ENCODE results near the gene HOTAIR. TPM values are rescaled to one million over a fixed set of nuclear protein-coding genes. Genes with fewer than 3 reads are reported as not detected.
A peak's percentile ranks its signal among the peaks of the same experiment; 100 is the strongest.

HOTAIR gene
- total RNA-seq, 1 experiment from 2014 or later, result not detected

DNA sequence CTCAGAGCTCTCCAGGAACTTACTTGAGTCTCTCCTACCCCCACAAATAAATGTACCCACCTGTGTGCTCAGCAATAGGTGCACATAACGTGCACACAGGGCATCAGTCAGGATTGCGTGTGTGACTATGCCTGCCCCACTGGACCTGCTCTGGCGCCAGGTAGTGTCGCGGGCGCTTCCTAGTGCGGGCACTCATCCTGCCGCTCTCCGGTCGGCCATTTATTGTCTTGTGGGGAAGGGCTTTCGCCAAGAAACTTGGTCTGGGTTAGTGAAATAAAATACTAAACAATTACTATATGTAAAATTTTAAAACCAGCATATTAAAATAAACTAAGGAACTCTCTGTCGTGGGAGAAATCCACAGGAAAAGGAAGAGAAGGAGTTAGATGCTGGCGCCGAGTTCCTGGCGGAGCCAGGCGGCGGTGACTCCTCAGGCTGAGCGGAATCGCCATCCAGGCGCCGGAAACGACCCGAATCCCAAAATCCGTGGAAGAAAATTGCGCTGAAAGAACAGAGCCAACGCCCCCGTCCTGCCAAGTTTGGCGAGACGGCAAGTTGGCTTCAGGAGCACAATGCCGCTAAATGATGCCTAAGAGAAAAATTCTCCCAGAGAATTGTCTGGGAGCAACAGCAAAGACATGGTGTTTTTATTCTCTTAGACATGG, 44.0 kb downstream of the HOTAIR start:
- H3K9me3 Mint-ChIP-seq, result no peaks in the 10 kb centered on the region
- no peak overlapping the region for H3K27ac Mint-ChIP-seq
- ATAC-seq (no peak; the same call in 1 of the 2 replicates), DNase-seq (ENCODE audit: low spot score) (peak; percentile 38)
- H3K36me3 Mint-ChIP-seq, result no peaks in the 10 kb centered on the region
- ChIA-PET CTCF (no interaction called here), POLR2A (no interaction called here)
- TF ChIP-seq, protein P1, sequence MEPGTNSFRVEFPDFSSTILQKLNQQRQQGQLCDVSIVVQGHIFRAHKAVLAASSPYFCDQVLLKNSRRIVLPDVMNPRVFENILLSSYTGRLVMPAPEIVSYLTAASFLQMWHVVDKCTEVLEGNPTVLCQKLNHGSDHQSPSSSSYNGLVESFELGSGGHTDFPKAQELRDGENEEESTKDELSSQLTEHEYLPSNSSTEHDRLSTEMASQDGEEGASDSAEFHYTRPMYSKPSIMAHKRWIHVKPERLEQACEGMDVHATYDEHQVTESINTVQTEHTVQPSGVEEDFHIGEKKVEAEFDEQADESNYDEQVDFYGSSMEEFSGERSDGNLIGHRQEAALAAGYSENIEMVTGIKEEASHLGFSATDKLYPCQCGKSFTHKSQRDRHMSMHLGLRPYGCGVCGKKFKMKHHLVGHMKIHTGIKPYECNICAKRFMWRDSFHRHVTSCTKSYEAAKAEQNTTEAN (CRISPR knock-in tag; IDR thresholded peaks at IDR 0.05), result no peak
- TF ChIP-seq, protein P2, sequence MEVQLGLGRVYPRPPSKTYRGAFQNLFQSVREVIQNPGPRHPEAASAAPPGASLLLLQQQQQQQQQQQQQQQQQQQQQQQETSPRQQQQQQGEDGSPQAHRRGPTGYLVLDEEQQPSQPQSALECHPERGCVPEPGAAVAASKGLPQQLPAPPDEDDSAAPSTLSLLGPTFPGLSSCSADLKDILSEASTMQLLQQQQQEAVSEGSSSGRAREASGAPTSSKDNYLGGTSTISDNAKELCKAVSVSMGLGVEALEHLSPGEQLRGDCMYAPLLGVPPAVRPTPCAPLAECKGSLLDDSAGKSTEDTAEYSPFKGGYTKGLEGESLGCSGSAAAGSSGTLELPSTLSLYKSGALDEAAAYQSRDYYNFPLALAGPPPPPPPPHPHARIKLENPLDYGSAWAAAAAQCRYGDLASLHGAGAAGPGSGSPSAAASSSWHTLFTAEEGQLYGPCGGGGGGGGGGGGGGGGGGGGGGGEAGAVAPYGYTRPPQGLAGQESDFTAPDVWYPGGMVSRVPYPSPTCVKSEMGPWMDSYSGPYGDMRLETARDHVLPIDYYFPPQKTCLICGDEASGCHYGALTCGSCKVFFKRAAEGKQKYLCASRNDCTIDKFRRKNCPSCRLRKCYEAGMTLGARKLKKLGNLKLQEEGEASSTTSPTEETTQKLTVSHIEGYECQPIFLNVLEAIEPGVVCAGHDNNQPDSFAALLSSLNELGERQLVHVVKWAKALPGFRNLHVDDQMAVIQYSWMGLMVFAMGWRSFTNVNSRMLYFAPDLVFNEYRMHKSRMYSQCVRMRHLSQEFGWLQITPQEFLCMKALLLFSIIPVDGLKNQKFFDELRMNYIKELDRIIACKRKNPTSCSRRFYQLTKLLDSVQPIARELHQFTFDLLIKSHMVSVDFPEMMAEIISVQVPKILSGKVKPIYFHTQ (CRISPR knock-in tag; IDR thresholded peaks at IDR 0.05), result no peak
- H3K4me1 Mint-ChIP-seq, result peaks cover 16% of the 10 kb centered on the region
- no peak overlapping the region for H3K4me3 Mint-ChIP-seq
- peaks cover 100% of the 10 kb centered on the region for H3K27me3 Mint-ChIP-seq (ENCODE audit: low read depth)

GRCh38 chr12:53929527-53929926, 45.2 kb downstream of the HOTAIR start:
- H3K9me3 Mint-ChIP-seq, result no peaks in the 10 kb centered on the region
- H3K27me3 Mint-ChIP-seq (ENCODE audit: low read depth), result peaks cover 100% of the 10 kb centered on the region
- TF ChIP-seq EMX1 (CRISPR knock-in tag; IDR thresholded peaks at IDR 0.05), result no peak
- no peak for TF ChIP-seq GTF2I (CRISPR knock-in tag; conservative IDR thresholded peaks at IDR 0.05)
- TF ChIP-seq HMGA2 (CRISPR knock-in tag; IDR thresholded peaks at IDR 0.05), result no peak
- ATAC-seq, result no peak
- no peak overlapping the region for H3K27ac Mint-ChIP-seq
- H3K36me3 Mint-ChIP-seq, result no peaks in the 10 kb centered on the region
- peaks cover 11% of the 10 kb centered on the region for H3K4me1 Mint-ChIP-seq
- ChIA-PET CTCF (interaction anchor here (1.2 kb wide), 1 partner anchor 183 kb away, joined by 3 read pairs; no protein-coding TSS in a partner anchor), POLR2A (no interaction called here)
- H3K4me3 Mint-ChIP-seq, result no peak overlapping the region
- no peak for DNase-seq (ENCODE audit: low spot score)

GRCh38 chr12:53928054-53928835, 46.5 kb downstream of the HOTAIR start:
- DNase-seq (ENCODE audit: low spot score), result peak; percentile 17
- no peaks in the 10 kb centered on the region for H3K36me3 Mint-ChIP-seq
- H3K4me1 Mint-ChIP-seq, result peaks cover 11% of the 10 kb centered on the region
- ChIA-PET CTCF (no interaction called here), POLR2A (no interaction called here)
- H3K4me3 Mint-ChIP-seq, result peak overlapping the region; percentile 36; the same call in 1 of the 2 replicates
- H3K27ac Mint-ChIP-seq, result no peak overlapping the region
- H3K27me3 Mint-ChIP-seq (ENCODE audit: low read depth), result peaks cover 100% of the 10 kb centered on the region
- ATAC-seq, result peak; percentile 36
- no peaks in the 10 kb centered on the region for H3K9me3 Mint-ChIP-seq
- TF ChIP-seq CREM (CRISPR knock-in tag; IDR thresholded peaks at IDR 0.05) (no peak), SMAD3 (CRISPR knock-in tag; IDR thresholded peaks at IDR 0.05; ENCODE audit: borderline replicate concordance) (no peak), TEAD1 (CRISPR knock-in tag; IDR thresholded peaks at IDR 0.05) (no peak), ELF4 (CRISPR knock-in tag; IDR thresholded peaks at IDR 0.05; ENCODE audit: low read depth) (no peak), ZNF138 (CRISPR knock-in tag; conservative IDR thresholded peaks at IDR 0.05) (no peak), PREB (CRISPR knock-in tag; IDR thresholded peaks at IDR 0.05; ENCODE audit: borderline replicate concordance) (no peak), GRHL2 (CRISPR knock-in tag; IDR thresholded peaks at IDR 0.05; ENCODE audit: insufficient replicate concordance, severe bottlenecking) (no peak), SP1 (CRISPR knock-in tag; conservative IDR thresholded peaks at IDR 0.05) (no peak), NR1H2 (CRISPR knock-in tag; IDR thresholded peaks at IDR 0.05) (no peak)
- TF ChIP-seq, protein P3, sequence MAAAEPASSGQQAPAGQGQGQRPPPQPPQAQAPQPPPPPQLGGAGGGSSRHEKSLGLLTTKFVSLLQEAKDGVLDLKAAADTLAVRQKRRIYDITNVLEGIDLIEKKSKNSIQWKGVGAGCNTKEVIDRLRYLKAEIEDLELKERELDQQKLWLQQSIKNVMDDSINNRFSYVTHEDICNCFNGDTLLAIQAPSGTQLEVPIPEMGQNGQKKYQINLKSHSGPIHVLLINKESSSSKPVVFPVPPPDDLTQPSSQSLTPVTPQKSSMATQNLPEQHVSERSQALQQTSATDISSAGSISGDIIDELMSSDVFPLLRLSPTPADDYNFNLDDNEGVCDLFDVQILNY (CRISPR knock-in tag; IDR thresholded peaks at IDR 0.05), result no peak
- TF ChIP-seq, protein P4, sequence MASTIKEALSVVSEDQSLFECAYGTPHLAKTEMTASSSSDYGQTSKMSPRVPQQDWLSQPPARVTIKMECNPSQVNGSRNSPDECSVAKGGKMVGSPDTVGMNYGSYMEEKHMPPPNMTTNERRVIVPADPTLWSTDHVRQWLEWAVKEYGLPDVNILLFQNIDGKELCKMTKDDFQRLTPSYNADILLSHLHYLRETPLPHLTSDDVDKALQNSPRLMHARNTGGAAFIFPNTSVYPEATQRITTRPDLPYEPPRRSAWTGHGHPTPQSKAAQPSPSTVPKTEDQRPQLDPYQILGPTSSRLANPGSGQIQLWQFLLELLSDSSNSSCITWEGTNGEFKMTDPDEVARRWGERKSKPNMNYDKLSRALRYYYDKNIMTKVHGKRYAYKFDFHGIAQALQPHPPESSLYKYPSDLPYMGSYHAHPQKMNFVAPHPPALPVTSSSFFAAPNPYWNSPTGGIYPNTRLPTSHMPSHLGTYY (CRISPR knock-in tag; IDR thresholded peaks at IDR 0.05), result no peak
- TF ChIP-seq, protein P5, sequence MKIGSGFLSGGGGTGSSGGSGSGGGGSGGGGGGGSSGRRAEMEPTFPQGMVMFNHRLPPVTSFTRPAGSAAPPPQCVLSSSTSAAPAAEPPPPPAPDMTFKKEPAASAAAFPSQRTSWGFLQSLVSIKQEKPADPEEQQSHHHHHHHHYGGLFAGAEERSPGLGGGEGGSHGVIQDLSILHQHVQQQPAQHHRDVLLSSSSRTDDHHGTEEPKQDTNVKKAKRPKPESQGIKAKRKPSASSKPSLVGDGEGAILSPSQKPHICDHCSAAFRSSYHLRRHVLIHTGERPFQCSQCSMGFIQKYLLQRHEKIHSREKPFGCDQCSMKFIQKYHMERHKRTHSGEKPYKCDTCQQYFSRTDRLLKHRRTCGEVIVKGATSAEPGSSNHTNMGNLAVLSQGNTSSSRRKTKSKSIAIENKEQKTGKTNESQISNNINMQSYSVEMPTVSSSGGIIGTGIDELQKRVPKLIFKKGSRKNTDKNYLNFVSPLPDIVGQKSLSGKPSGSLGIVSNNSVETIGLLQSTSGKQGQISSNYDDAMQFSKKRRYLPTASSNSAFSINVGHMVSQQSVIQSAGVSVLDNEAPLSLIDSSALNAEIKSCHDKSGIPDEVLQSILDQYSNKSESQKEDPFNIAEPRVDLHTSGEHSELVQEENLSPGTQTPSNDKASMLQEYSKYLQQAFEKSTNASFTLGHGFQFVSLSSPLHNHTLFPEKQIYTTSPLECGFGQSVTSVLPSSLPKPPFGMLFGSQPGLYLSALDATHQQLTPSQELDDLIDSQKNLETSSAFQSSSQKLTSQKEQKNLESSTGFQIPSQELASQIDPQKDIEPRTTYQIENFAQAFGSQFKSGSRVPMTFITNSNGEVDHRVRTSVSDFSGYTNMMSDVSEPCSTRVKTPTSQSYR (CRISPR knock-in tag; IDR thresholded peaks at IDR 0.05), result no peak

Measured in WTC11 (cell line).